Epidermal melanocyte (primary cell): ENCODE measurements around the gene KLRD1.
"Not testable (repeated sequence)": the region's sequence is repeated elsewhere in the genome, so short reads cannot be mapped to it uniquely, and the experiment has no call there.

Experiments used
- DNase-seq: peaks from one replicate; pipeline ENCODE4 v3.0.0; 2011; ENCODE audit warnings: low spot score; ENCODE audit not compliant: insufficient read length

KLRD1 gene

GRCh38 chr12:10307630-10308029 is at the start of gene KLRD1:
Gene KLRD1 (plus strand): TSS chr12:10307870. CDS start chr12:10308078, 208 bp downstream.
- no peak for DNase-seq

- DNase-seq, result no peak
These were observed 46.7 kb upstream of the KLRD1 start for GRCh38 chr12:10260927-10261326.

GRCh38 chr12:10268037-10268436 is 39.6 kb upstream of the KLRD1 start:
- DNase-seq, result no peak

GRCh38 chr12:10272467-10272866 is 35.2 kb upstream of the KLRD1 start:
- no peak for DNase-seq

GRCh38 chr12:10276774-10277173 is 30.9 kb upstream of the KLRD1 start:
- no peak for DNase-seq

GRCh38 chr12:10278104-10278503 is 29.6 kb upstream of the KLRD1 start:
- DNase-seq, result no peak

- DNase-seq, result no peak
These were observed 27.7 kb upstream of the KLRD1 start for GRCh38 chr12:10279937-10280336.

GRCh38 chr12:10283027-10283426 is 24.6 kb upstream of the KLRD1 start:
- no peak for DNase-seq

GRCh38 chr12:10285919-10286318 is 21.8 kb upstream of the KLRD1 start:
- DNase-seq, result no peak

- DNase-seq, result no peak
These were observed 18.5 kb upstream of the KLRD1 start for GRCh38 chr12:10289005-10289754.

- DNase-seq, result no peak
These were observed 16.6 kb upstream of the KLRD1 start for GRCh38 chr12:10291030-10291429.

- no peak for DNase-seq
These were observed 14.5 kb upstream of the KLRD1 start for GRCh38 chr12:10293151-10293550.

GRCh38 chr12:10293570-10294227 is 14.0 kb upstream of the KLRD1 start:
- DNase-seq, result no peak

- DNase-seq, result no peak
These were observed 6.6 kb upstream of the KLRD1 start for GRCh38 chr12:10301103-10301502.

- no peak for DNase-seq
These were observed 3.5 kb upstream of the KLRD1 start for GRCh38 chr12:10304161-10304574.

GRCh38 chr12:10305411-10305810 is 2.3 kb upstream of the KLRD1 start:
- no peak for DNase-seq

- no peak for DNase-seq
These were observed 3.5 kb downstream of the KLRD1 start for GRCh38 chr12:10310926-10311720.

GRCh38 chr12:10319388-10319787 is 11.7 kb downstream of the KLRD1 start:
- DNase-seq, result no peak

GRCh38 chr12:10320643-10321042 is 13.0 kb downstream of the KLRD1 start:
- DNase-seq, result no peak

GRCh38 chr12:10328691-10329090 is 21.0 kb downstream of the KLRD1 start:
- DNase-seq, result not testable (repeated sequence)

GRCh38 chr12:10331642-10332239 is 24.1 kb downstream of the KLRD1 start:
- DNase-seq, result peak; percentile 56

- DNase-seq, result not testable (repeated sequence)
These were observed 28.5 kb downstream of the KLRD1 start for GRCh38 chr12:10336196-10336595.
